ENCODE data around the gene LCTL. TPM values are rescaled to one million over a fixed set of nuclear protein-coding genes. Genes with fewer than 3 reads are reported as not detected.

LCTL gene
- total RNA-seq, 1 experiment from 2014 or later: not detected

DNA sequence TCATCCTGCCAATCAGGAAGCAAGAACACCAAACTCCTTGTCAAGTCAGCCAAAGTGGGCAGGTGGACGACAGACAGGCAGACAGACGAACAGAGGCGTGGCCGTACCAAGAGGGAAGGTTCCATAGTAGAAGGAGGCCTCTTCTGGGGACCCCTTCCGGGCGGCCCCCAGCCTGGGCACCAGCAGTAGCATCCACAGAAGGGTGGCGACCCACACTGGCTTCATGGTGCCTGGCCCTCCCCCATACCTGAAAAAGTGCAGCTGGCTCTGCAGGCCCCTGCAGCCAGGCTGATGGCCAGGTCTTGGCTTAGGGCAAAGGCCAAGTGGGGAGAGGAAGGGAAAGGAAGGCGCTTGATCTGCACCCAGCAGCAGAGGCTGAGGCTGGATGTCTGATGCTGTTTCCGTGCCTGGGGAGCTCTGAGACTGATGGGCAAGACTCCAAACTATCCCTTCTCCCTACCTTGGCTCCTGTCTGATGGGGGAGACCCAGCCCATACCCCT, 607 bp downstream of the LCTL start:
- no TSS peak for BruUV-seq (replicated peaks)
- no peak overlapping the region for H3K4me3 ChIP-seq (replicated peaks in 1 of 2; ENCODE audit: low read depth in 1 of 2, low read length in 2 of 2)
- H4K20me1 ChIP-seq (ENCODE audit: insufficient read depth): no peaks in the 10 kb centered on the region
- no peaks in the 10 kb centered on the region for H3K9me2 ChIP-seq (ENCODE audit: insufficient read depth)
- ATAC-seq: no peak
- no peaks in the 10 kb centered on the region for H3K9me3 ChIP-seq (ENCODE audit: control insufficient read depth in 1 of 2, insufficient read depth in 1 of 2, low read depth in 1 of 2, low read length in 2 of 2)
- no peak for DNase-seq (ENCODE audit: low read depth, low spot score)
- H3K79me2 ChIP-seq (ENCODE audit: insufficient read depth, low read length): no peaks in the 10 kb centered on the region
- H3K4me2 ChIP-seq (ENCODE audit: low read length): no peak overlapping the region
- no peak overlapping the region for H2AFZ ChIP-seq (ENCODE audit: low read depth, low read length, poor library complexity, severe bottlenecking)
- TF ChIP-seq EZH2phosphoT487 (IDR thresholded peaks at IDR 0.05; ENCODE audit: borderline replicate concordance): no peak
- TF ChIP-seq ELF1 (IDR thresholded peaks at IDR 0.05; ENCODE audit: borderline replicate concordance, low read depth): no peak
- TF ChIP-seq POLR2AphosphoS5 (IDR thresholded peaks at IDR 0.05; ENCODE audit: low read depth, low read length): no peak
- TF ChIP-seq SIN3A (IDR thresholded peaks at IDR 0.05; ENCODE audit: low read depth): no peak
- TF ChIP-seq CTCF (IDR thresholded peaks at IDR 0.05 in 2 of 3, conservative IDR thresholded peaks at IDR 0.05 in 1 of 3; ENCODE audit: borderline replicate concordance in 1 of 3, insufficient read depth in 1 of 3, low read depth in 2 of 3, low read length in 2 of 3): no peak
- TF ChIP-seq, protein P1, sequence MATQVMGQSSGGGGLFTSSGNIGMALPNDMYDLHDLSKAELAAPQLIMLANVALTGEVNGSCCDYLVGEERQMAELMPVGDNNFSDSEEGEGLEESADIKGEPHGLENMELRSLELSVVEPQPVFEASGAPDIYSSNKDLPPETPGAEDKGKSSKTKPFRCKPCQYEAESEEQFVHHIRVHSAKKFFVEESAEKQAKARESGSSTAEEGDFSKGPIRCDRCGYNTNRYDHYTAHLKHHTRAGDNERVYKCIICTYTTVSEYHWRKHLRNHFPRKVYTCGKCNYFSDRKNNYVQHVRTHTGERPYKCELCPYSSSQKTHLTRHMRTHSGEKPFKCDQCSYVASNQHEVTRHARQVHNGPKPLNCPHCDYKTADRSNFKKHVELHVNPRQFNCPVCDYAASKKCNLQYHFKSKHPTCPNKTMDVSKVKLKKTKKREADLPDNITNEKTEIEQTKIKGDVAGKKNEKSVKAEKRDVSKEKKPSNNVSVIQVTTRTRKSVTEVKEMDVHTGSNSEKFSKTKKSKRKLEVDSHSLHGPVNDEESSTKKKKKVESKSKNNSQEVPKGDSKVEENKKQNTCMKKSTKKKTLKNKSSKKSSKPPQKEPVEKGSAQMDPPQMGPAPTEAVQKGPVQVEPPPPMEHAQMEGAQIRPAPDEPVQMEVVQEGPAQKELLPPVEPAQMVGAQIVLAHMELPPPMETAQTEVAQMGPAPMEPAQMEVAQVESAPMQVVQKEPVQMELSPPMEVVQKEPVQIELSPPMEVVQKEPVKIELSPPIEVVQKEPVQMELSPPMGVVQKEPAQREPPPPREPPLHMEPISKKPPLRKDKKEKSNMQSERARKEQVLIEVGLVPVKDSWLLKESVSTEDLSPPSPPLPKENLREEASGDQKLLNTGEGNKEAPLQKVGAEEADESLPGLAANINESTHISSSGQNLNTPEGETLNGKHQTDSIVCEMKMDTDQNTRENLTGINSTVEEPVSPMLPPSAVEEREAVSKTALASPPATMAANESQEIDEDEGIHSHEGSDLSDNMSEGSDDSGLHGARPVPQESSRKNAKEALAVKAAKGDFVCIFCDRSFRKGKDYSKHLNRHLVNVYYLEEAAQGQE (IDR thresholded peaks at IDR 0.05; ENCODE audit: low read depth): no peak
- no peak for TF ChIP-seq FOSL1 (IDR thresholded peaks at IDR 0.05; ENCODE audit: low read depth)
- TF ChIP-seq, protein P2, sequence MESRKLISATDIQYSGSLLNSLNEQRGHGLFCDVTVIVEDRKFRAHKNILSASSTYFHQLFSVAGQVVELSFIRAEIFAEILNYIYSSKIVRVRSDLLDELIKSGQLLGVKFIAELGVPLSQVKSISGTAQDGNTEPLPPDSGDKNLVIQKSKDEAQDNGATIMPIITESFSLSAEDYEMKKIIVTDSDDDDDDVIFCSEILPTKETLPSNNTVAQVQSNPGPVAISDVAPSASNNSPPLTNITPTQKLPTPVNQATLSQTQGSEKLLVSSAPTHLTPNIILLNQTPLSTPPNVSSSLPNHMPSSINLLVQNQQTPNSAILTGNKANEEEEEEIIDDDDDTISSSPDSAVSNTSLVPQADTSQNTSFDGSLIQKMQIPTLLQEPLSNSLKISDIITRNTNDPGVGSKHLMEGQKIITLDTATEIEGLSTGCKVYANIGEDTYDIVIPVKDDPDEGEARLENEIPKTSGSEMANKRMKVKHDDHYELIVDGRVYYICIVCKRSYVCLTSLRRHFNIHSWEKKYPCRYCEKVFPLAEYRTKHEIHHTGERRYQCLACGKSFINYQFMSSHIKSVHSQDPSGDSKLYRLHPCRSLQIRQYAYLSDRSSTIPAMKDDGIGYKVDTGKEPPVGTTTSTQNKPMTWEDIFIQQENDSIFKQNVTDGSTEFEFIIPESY (IDR thresholded peaks at IDR 0.05; ENCODE audit: extremely low read depth, insufficient replicate concordance, low read length): no peak
- no peak for TF ChIP-seq CEBPB (IDR thresholded peaks at IDR 0.05; ENCODE audit: low read depth)
- TF ChIP-seq YY1 (IDR thresholded peaks at IDR 0.05; ENCODE audit: extremely low read depth, insufficient replicate concordance, low read depth, low read length): no peak
- TF ChIP-seq CBX3 (IDR thresholded peaks at IDR 0.05; ENCODE audit: low read depth): no peak
- TF ChIP-seq SP1 (IDR thresholded peaks at IDR 0.05; ENCODE audit: low read depth): no peak
- no peak for TF ChIP-seq TCF7L2 (IDR thresholded peaks at IDR 0.05; ENCODE audit: borderline replicate concordance, extremely low read depth, insufficient read depth, insufficient read length)
- TF ChIP-seq JUND (IDR thresholded peaks at IDR 0.05): no peak
- no peak for TF ChIP-seq ZFX (IDR thresholded peaks at IDR 0.05)
- no peak for TF ChIP-seq ZNF274 (IDR thresholded peaks at IDR 0.05; ENCODE audit: low read depth, low read length)
- TF ChIP-seq SRF (IDR thresholded peaks at IDR 0.05; ENCODE audit: low read depth): no peak
- TF ChIP-seq, protein P3, sequence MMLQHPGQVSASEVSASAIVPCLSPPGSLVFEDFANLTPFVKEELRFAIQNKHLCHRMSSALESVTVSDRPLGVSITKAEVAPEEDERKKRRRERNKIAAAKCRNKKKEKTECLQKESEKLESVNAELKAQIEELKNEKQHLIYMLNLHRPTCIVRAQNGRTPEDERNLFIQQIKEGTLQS (IDR thresholded peaks at IDR 0.05): no peak
- peaks cover 0 to 5% of the 10 kb centered on the region in 2 experiments; a peak in 1 of 4 replicates for H3K4me1 ChIP-seq (ENCODE audit: control insufficient read depth in 1 of 2, insufficient read depth in 2 of 2, low read length in 2 of 2)
- intact Hi-C loops (cut with micrococcal nuclease): no loop called here
- ChIA-PET POLR2A (no interaction called here), CTCF (interaction anchor here (1.6 kb wide), 1 partner anchor 10 kb away, joined by 5 read pairs; no protein-coding TSS in a partner anchor), RAD21 (ENCODE audit: low non-redundant PET in 1 of 2, low total read pairs in 2 of 2, uncharacterized antibody in 2 of 2, unreplicated experiment in 2 of 2) (no interaction called here)
- H3K27ac ChIP-seq (ENCODE audit: low read depth, low read length): no peak overlapping the region
- no peaks in the 10 kb centered on the region for H3K27me3 ChIP-seq (ENCODE audit: insufficient read depth, low read length)
- H3K36me3 ChIP-seq (ENCODE audit: control insufficient read depth in 1 of 2, insufficient read depth in 2 of 2, low read length in 2 of 2): no peaks in the 10 kb centered on the region
- no peak overlapping the region for H3K9ac ChIP-seq (ENCODE audit: low read length)
